BJ (cell line): ENCODE measurements around the gene ALMS1. TPM values are rescaled to one million over a fixed set of nuclear protein-coding genes. Genes with fewer than 3 reads are reported as not detected.
"Not testable (repeated sequence)": the region's sequence is repeated elsewhere in the genome, so short reads cannot be mapped to it uniquely, and the experiment has no call there.

Experiments used
- CTCF ChIA-PET: fragments of 350-600 bp; formaldehyde crosslinking; extraction: SDS; loops from one replicate; lab custom pipeline; 2021; ENCODE audit warnings: antibody characterized with exemption, inconsistent platforms; lab: Yijun Ruan, JAX
- POLR2A ChIA-PET: fragments of 300-600 bp; sonication (Branson Sonifier 250); formaldehyde crosslinking; extraction: SDS; loops from one replicate; lab custom pipeline; 2021; ENCODE audit warnings: antibody characterized with exemption; lab: Charles Lee
- DNase-seq: peaks from one replicate; pipeline ENCODE4 v3.0.0-alpha.2; 2011; ENCODE audit warnings: low read depth
- H3K27me3 ChIP-seq: 2 replicates; pipeline ENCODE4 v1.6.0; 2011; ENCODE audit warnings: low read length; ENCODE audit not compliant: control insufficient read depth, insufficient read depth
- H3K36me3 ChIP-seq: 2 replicates; pipeline ENCODE4 v1.5.1; 2011; ENCODE audit warnings: low read length; ENCODE audit not compliant: control insufficient read depth, insufficient read depth
- H3K4me3 ChIP-seq: 2 replicates; pipeline ENCODE4 v1.5.1; 2011; ENCODE audit warnings: low read depth, mild to moderate bottlenecking, control low read depth, low read length
- polyA plus RNA-seq: library from polyadenylated mRNA; depleted of rRNA; stranded (reverse); fragments of >200 nt; gene quantifications from 2 replicates; pipeline ENCODE4 v1.2.3, GENCODE V29; 2011
- TF ChIP-seq, protein P1 (sequence below): IDR thresholded peaks from 2 replicates; pipeline ENCODE4 v1.5.1; 2011; ENCODE audit warnings: low read depth, mild to moderate bottlenecking, control low read depth, inconsistent platforms, low read length, moderate library complexity; ENCODE audit not compliant: insufficient read depth

ALMS1 gene
- polyA plus RNA-seq, 1 experiment, result 10.3 TPM

DNA sequence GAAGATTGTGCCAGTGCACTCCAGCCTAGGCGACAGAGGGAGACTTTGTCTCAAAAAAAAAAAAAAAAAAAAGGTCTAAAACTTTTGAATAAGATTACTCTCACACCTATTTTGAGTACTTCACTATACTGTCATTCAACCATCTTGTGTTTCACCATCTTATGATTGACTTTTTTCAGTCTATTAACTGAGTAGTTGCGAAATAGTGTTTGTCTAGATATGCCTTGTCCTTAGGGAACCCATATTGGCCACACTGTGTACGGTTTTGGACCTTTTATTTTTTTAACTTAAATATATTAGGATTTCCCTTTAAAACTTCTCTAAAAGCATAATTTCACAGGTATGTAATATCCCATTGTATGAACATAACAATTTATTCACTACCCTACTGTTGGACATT lies 72.3 kb downstream of the ALMS1 start:
- CTCF ChIA-PET, result no interaction called here
- Histone ChIP-seq H3K27me3 (no peaks in the 10 kb centered on the region), H3K36me3 (0 out of 2 replicates have a peak, but pooled peaks cover 2% of the 10 kb centered on the region), H3K4me3 (no peak overlapping the region)
- DNase-seq, result no peak
- POLR2A ChIA-PET, result no interaction called here
- TF ChIP-seq, protein P1, sequence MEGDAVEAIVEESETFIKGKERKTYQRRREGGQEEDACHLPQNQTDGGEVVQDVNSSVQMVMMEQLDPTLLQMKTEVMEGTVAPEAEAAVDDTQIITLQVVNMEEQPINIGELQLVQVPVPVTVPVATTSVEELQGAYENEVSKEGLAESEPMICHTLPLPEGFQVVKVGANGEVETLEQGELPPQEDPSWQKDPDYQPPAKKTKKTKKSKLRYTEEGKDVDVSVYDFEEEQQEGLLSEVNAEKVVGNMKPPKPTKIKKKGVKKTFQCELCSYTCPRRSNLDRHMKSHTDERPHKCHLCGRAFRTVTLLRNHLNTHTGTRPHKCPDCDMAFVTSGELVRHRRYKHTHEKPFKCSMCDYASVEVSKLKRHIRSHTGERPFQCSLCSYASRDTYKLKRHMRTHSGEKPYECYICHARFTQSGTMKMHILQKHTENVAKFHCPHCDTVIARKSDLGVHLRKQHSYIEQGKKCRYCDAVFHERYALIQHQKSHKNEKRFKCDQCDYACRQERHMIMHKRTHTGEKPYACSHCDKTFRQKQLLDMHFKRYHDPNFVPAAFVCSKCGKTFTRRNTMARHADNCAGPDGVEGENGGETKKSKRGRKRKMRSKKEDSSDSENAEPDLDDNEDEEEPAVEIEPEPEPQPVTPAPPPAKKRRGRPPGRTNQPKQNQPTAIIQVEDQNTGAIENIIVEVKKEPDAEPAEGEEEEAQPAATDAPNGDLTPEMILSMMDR, result no peak

DNA sequence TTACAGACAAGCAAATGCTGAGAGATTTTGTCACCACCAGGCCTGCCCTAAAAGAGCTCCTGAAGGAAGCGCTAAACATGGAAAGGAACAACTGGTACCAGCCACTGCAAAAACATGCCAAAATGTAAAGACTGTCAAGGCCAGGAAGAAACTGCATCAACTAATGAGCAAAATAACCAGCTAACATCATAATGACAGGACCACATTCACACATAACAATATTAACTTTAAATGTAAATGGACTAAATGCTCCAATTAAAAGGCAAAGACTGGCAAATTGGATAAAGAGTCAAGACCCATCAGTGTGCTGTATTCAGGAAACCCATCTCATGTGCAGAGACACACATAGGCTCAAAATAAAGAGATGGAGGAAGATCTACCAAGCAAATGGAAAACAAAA lies 76.8 kb downstream of the ALMS1 start:
- CTCF ChIA-PET, POLR2A ChIA-PET, H3K36me3 ChIP-seq, H3K4me3 ChIP-seq, H3K27me3 ChIP-seq, DNase-seq: not testable (repeated sequence)

DNA sequence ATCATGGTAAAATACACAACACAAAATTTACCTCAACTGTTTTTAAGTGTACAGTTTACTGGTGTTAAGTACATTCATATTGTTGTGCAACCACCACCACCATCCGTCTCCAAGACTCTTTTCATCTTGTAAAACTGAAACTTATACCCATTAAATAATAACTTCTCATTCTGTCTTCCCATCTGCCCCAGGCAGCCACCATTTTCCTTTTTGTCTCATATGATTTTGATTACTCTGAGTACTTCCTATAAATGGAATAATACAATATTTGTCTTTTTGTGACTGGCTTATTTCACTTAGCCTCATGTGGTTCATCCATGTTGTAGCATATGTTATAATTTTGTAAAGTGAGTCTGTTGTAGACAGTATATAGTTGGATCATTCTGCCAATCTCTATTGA lies 82.7 kb downstream of the ALMS1 start:
- no peak for DNase-seq
- TF ChIP-seq, protein P1, result no peak
- CTCF ChIA-PET, result no interaction called here
- POLR2A ChIA-PET, result no interaction called here
- Histone ChIP-seq H3K27me3 (no peaks in the 10 kb centered on the region), H3K36me3 (no peaks in the 10 kb centered on the region), H3K4me3 (no peak overlapping the region)

DNA sequence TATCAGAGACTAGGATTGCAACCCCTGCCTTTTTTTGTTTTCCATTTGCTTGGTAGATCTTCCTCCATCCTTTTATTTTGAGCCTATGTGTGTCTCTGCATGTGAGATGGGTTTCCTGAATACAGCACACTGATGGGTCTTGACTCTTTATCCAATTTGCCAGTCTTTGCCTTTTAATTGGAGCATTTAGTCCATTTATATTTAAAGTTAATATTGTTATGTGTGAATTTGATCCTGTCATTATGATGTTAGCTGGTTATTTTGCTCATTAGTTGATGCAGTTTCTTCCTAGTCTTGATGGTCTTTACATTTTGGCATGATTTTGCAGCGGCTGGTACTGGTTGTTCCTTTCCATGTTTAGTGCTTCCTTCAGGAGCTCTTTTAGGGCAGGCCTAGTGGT lies 98.2 kb downstream of the ALMS1 start:
- H3K27me3 ChIP-seq, POLR2A ChIA-PET, CTCF ChIA-PET, DNase-seq, H3K36me3 ChIP-seq, H3K4me3 ChIP-seq: not testable (repeated sequence)

DNA sequence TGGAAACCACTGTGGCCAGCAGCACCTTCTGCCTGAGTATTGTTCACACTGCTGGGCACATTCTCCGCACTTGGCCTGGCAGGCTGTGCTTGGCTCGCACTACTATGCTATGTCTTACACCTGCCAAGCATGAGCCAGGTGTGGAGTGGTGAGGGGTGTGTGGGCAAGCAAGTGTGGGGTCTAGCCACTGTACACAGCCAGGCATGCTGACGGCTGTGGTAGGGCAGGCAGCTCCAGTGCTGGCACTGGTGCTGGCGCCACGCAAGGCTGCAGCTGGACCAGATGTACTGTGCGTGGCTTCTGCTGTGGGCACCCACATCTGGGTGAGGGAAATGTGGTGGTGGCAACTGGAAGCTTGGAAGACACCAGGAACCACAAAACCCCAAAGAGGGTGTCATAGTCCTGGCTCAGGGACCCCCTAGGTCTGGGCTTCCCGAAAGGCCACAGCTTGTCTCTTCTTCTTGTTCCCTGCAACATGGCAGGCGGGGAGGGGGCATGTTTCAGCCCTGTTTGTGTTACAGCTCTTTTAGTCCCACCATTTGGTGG lies 101.5 kb downstream of the ALMS1 start:
- TF ChIP-seq, protein P1, result no peak
- Histone ChIP-seq H3K27me3 (no peaks in the 10 kb centered on the region), H3K4me3 (no peak overlapping the region), H3K36me3 (peaks cover 4% of the 10 kb centered on the region; the same call in 1 of the 2 replicates)
- no peak for DNase-seq
- ChIA-PET CTCF (no interaction called here), POLR2A (no interaction called here)

DNA sequence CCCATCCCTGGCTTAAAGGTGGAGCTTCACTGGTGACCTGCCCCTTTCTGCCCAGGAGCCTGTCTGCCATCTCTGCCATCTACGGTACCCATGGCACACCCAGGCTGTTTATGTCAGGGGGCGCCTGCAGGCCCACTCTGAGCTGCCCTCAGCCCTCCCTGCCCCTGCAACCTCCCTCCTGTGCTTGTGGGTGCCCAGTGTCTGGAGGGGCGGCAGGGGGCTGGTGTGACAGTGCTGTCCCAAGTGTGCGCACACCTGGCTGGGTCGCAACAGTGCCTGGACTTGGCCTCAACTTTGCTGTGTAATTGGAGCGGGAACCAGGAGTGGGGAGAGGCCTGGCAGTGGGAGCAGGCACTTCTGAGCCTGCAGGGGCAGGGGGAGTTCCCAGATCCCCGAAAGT lies 102.4 kb downstream of the ALMS1 start:
- H3K27me3 ChIP-seq, result no peaks in the 10 kb centered on the region

More for the DNA sequence above, 102.4 kb downstream of the ALMS1 start:
- H3K4me3 ChIP-seq, result no peak overlapping the region
- POLR2A ChIA-PET, result no interaction called here
- H3K36me3 ChIP-seq, result peaks cover 4% of the 10 kb centered on the region; the same call in 1 of the 2 replicates
- TF ChIP-seq, protein P1, result no peak
- DNase-seq, result no peak
- CTCF ChIA-PET, result no interaction called here
